ENCODE results near the gene NEK1. TPM values are rescaled to one million over a fixed set of nuclear protein-coding genes. Genes with fewer than 3 reads are reported as not detected.

The NEK1 gene
- total RNA-seq, 1 experiment from 2014 or later = 12.3 TPM

DNA sequence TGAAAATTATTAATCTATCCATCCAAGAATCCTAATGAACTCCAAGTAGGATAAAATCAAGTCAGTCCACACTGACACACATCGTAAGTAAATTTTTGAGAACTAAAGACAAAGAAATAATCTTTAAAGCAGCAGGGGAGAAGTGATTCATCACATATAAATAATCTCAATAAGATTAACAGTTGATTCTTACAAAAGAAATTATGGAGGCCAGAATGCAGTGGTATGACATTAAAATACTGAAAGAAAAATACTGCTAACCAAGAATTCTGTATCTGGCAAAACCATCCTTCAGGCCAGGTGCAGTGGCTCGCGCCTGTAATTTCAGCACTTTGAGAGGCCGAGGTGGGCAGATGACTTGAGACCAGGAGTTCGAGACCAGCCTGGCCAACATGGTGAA is 245.6 kb downstream of the NEK1 start:
- DNase-seq = no peak
- Histone ChIP-seq H2BK5ac (ENCODE audit: insufficient read length, low read length) (no peak overlapping the region), H4K91ac (ENCODE audit: insufficient read length, low read depth, low read length) (no peak overlapping the region), H3K9me3 (ENCODE audit: control insufficient read depth, low read depth, low read length) (no peaks in the 10 kb centered on the region), H2BK12ac (ENCODE audit: insufficient read length, low read depth, low read length) (no peak overlapping the region), H3K23me2 (ENCODE audit: insufficient read length, low read depth, low read length, poor library complexity, severe bottlenecking) (no peaks in the 10 kb centered on the region), H4K5ac (ENCODE audit: insufficient read length, low read depth, low read length) (no peak overlapping the region), H3K18ac (ENCODE audit: insufficient read length, low read depth, low read length) (no peak overlapping the region), H3K4me1 (ENCODE audit: insufficient read depth, low read length) (no peaks in the 10 kb centered on the region), H3K79me1 (ENCODE audit: insufficient read depth, low read depth, low read length, poor library complexity, severe bottlenecking) (no peaks in the 10 kb centered on the region), H3K14ac (ENCODE audit: insufficient read depth, low read length) (no peak overlapping the region), H3T11ph (ENCODE audit: low read length) (no peak overlapping the region), H3K9ac (ENCODE audit: extremely low read depth, insufficient read length, low read length) (no peak overlapping the region), H4K8ac (replicated peaks; ENCODE audit: insufficient read length, low read depth, low read length) (no peak overlapping the region), H2AFZ (ENCODE audit: low read length) (no peak overlapping the region), H2BK120ac (ENCODE audit: low read depth, low read length, poor library complexity, severe bottlenecking) (no peak overlapping the region), H2AK5ac (ENCODE audit: insufficient read length, low read length) (no peak overlapping the region), H3K27me3 (ENCODE audit: insufficient read depth, low read length) (no peaks in the 10 kb centered on the region), H2BK15ac (ENCODE audit: low read depth, low read length) (no peak overlapping the region), H3K79me2 (ENCODE audit: insufficient read depth, low read length) (no peaks in the 10 kb centered on the region), H3K27ac (ENCODE audit: insufficient read length, low read depth, low read length) (no peak overlapping the region), H2BK20ac (ENCODE audit: low read depth, low read length, poor library complexity, severe bottlenecking) (no peak overlapping the region), H3K4me2 (ENCODE audit: insufficient read depth, insufficient read length, low read length) (no peak overlapping the region), H3K4ac (ENCODE audit: low read depth, low read length) (no peak overlapping the region), H4K20me1 (ENCODE audit: control insufficient read depth, insufficient read depth, insufficient read length) (no peaks in the 10 kb centered on the region), H3K56ac (ENCODE audit: insufficient read length, low read depth, low read length) (no peak overlapping the region), H3K23ac (ENCODE audit: insufficient read length, low read depth, low read length) (no peak overlapping the region)
- no peak for TF ChIP-seq CTCF (conservative IDR thresholded peaks at IDR 0.05)
- no peak overlapping the region for H3K27ac Mint-ChIP-seq
- H3K4me3 Mint-ChIP-seq = no peak overlapping the region
- no peaks in the 10 kb centered on the region for H3K27me3 Mint-ChIP-seq (ENCODE audit: low read depth)
- peaks cover 0 to 11% (median 0%) of the 10 kb centered on the region in 3 experiments; a peak in 3 of 7 replicates for H3K36me3 Mint-ChIP-seq (ENCODE audit: insufficient read depth in 1 of 3, low read depth in 3 of 3)
- peaks cover 5 to 10% of the 10 kb centered on the region in 2 experiments; a peak in 4 of 5 replicates for H3K9me3 Mint-ChIP-seq
- no peaks in the 10 kb centered on the region for H3K4me1 Mint-ChIP-seq
- WGBS (ENCODE audit: extremely low coverage, insufficient read length, low lambda C conversion rate) = no CpG with 5 or more reads among the region's 5 CpGs

All from H9 (cell line).